H4 (cell line): ENCODE data around the gene DNAJC12. TPM values are rescaled to one million over a fixed set of nuclear protein-coding genes. Genes with fewer than 3 reads are reported as not detected.
"Not testable (repeated sequence)": the region's sequence is repeated elsewhere in the genome, so short reads cannot be mapped to it uniquely, and the experiment has no call there.

Experiments
- DNase-seq: peaks from one replicate; pipeline ENCODE4 v3.0.0-alpha.2; 2015; ENCODE audit warnings: low spot score
- total RNA-seq: library from RNA; depleted of rRNA; stranded (reverse); fragments of >200 nt; shearing (Covaris generic); gene quantifications from 2 replicates; pipeline ENCODE4 v1.2.3, GENCODE V29; 2014; rRNA removed

The DNAJC12 gene
- total RNA-seq, 1 experiment from 2014 or later, result 20.0 TPM

- peak; percentile 85 for DNase-seq
These were observed 73.8 kb downstream of the DNAJC12 start for GRCh38 chr10:67764012-67764822.

GRCh38 chr10:67763499-67764011, 74.4 kb downstream of the DNAJC12 start:
- DNase-seq, result peak; percentile 41

- DNase-seq, result not testable (repeated sequence)
These were observed 75.4 kb downstream of the DNAJC12 start for GRCh38 chr10:67762567-67762966.

- no peak for DNase-seq
These were observed 77.7 kb downstream of the DNAJC12 start for GRCh38 chr10:67760272-67760671.

Other genes with a start within 250 kb of the DNAJC12 start
- 0.02 TPM in 1 of 2 replicates, not detected in the other for gene CTNNA3, start 142.0 kb downstream of the DNAJC12 start, total RNA-seq
- 10.8 and 14.0 TPM in 2 replicates for gene SIRT1, start 46.5 kb upstream of the DNAJC12 start, total RNA-seq
- gene HERC4, start 237.1 kb upstream of the DNAJC12 start, total RNA-seq, result 24.9 and 28.6 TPM in 2 replicates